ENCODE measurements around the gene TTC3.
"Not testable (repeated sequence)": the region's sequence is repeated elsewhere in the genome, so short reads cannot be mapped to it uniquely, and the experiment has no call there.

The TTC3 gene

GRCh38 chr21:37043818-37044217 is 29.2 kb upstream of the TTC3 start:
- no peak for TF ChIP-seq CTCF (IDR thresholded peaks at IDR 0.05; ENCODE audit: low read depth, low read length, missing control alignments)
- Histone ChIP-seq H3K27me3 (replicated peaks) (no peaks in the 10 kb centered on the region), H3K36me3 (replicated peaks) (no peaks in the 10 kb centered on the region), H3K4me3 (ENCODE audit: low read depth, low read length) (no peak overlapping the region), H3K27ac (no peak overlapping the region)
- no peak for DNase-seq
- in situ Hi-C loops (cut with HindIII; ENCODE audit: low pct_ligation_motif_present, low sequenced_read_pairs): no loop called here

DNA sequence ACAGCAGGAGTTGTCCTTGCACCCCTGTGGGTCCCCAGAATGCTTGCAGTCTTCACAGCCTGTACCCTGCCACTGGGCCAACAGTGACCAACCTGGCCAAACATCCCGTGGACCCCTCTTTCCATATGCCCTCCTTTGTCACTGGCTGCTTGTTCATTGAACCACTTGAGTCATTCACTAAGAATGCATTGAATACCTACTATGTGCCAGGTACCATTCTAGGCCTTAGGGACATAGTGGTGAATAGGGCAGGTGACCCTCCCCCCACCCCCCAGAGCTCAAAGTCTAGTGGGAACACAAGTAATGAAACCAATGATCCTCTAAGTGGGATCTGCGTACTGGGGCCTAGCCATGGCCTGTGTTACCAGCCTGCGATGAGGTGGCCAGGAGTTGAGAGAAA is 28.4 kb upstream of the TTC3 start:
- in situ Hi-C loops (cut with HindIII; ENCODE audit: low pct_ligation_motif_present, low sequenced_read_pairs): no loop called here
- H3K27ac ChIP-seq: no peak overlapping the region
- no peak for TF ChIP-seq CTCF (IDR thresholded peaks at IDR 0.05; ENCODE audit: low read depth, low read length, missing control alignments)
- H3K4me3 ChIP-seq (ENCODE audit: low read depth, low read length): no peak overlapping the region
- no peak for DNase-seq
- H3K36me3 ChIP-seq (replicated peaks): no peaks in the 10 kb centered on the region
- no peaks in the 10 kb centered on the region for H3K27me3 ChIP-seq (replicated peaks)

DNA sequence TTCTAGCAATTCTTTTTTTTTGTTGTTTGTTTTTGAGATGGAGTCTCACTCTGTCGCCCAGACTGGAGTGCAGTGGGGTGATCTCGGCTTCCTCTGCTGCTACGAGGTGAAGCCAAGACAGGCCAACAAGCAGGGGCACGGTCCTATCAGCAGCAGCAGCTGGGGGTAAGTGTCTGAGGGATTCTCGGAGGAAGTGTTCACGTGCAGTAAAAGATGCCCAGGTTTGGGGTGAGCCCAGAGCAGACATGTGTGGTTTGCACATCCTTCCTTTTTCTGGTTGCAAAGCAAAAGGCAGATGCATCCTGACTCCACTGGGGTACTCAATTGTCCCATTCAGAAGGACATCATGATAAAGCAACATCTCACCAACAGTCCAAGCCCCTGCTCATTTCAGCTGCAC is 27.9 kb upstream of the TTC3 start:
- no peak for DNase-seq
- in situ Hi-C loops (cut with HindIII; ENCODE audit: low pct_ligation_motif_present, low sequenced_read_pairs): no loop called here
- H3K27me3 ChIP-seq (replicated peaks): no peaks in the 10 kb centered on the region

GRCh38 chr21:37045556-37045955 is 27.5 kb upstream of the TTC3 start:
- H3K27ac ChIP-seq: no peak overlapping the region
- in situ Hi-C loops (cut with HindIII; ENCODE audit: low pct_ligation_motif_present, low sequenced_read_pairs): no loop called here
- no peak overlapping the region for H3K4me3 ChIP-seq (ENCODE audit: low read depth, low read length)
- no peak for DNase-seq
- no peaks in the 10 kb centered on the region for H3K27me3 ChIP-seq (replicated peaks)
- no peaks in the 10 kb centered on the region for H3K36me3 ChIP-seq (replicated peaks)
- no peak for TF ChIP-seq CTCF (IDR thresholded peaks at IDR 0.05; ENCODE audit: low read depth, low read length, missing control alignments)

More for the DNA sequence above, 27.9 kb upstream of the TTC3 start:
- no peak overlapping the region for H3K4me3 ChIP-seq (ENCODE audit: low read depth, low read length)
- no peaks in the 10 kb centered on the region for H3K36me3 ChIP-seq (replicated peaks)
- H3K27ac ChIP-seq: no peak overlapping the region
- no peak for TF ChIP-seq CTCF (IDR thresholded peaks at IDR 0.05; ENCODE audit: low read depth, low read length, missing control alignments)

GRCh38 chr21:37047079-37047478 is 26.0 kb upstream of the TTC3 start:
- no peak for DNase-seq
- Histone ChIP-seq H3K4me3 (ENCODE audit: low read depth, low read length) (no peak overlapping the region), H3K27me3 (replicated peaks) (no peaks in the 10 kb centered on the region), H3K36me3 (replicated peaks) (no peaks in the 10 kb centered on the region), H3K27ac (no peak overlapping the region)
- TF ChIP-seq CTCF (IDR thresholded peaks at IDR 0.05; ENCODE audit: low read depth, low read length, missing control alignments): no peak
- in situ Hi-C loops (cut with HindIII; ENCODE audit: low pct_ligation_motif_present, low sequenced_read_pairs): no loop called here

DNA sequence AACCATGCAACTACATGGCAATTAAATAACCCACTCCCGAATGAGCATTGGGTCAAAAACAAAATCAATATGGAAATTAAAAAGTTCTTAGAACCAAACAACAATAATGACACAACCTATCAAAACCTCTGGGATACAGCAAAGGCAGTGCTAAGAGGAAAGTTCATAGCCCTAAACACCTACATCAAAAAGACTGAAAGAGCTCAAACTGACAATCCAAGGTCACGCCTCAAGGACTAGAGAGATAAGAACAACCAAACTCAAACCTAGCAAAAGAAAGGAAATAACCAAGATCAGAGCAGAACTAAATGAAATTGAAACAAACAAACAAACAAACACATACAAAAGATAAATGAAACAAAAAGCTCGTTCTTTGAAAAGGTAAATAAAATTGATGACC is 23.3 kb upstream of the TTC3 start:
- H3K27ac ChIP-seq; H3K36me3 ChIP-seq (replicated peaks); DNase-seq; in situ Hi-C loops (cut with HindIII; ENCODE audit: low pct_ligation_motif_present, low sequenced_read_pairs); H3K27me3 ChIP-seq (replicated peaks); H3K4me3 ChIP-seq (ENCODE audit: low read depth, low read length): not testable (repeated sequence)

Data from brain microvascular endothelial cell (primary cell).